OCI-LY1 (cell line): Measurements from ENCODE around the gene CSMD2.

Source experiments
- H2AFZ ChIP-seq: fragments of 200-600 bp; sonication (generic), shearing (Covaris generic); 2 replicates; pipeline ENCODE4 v1.6.0; 2014; ENCODE audit warnings: antibody characterized with exemption, mild to moderate bottlenecking, low read length
- H3F3A ChIP-seq: fragments of 200-600 bp; sonication (generic), shearing (Covaris generic); 2 replicates; pipeline ENCODE4 v1.6.0; 2014; ENCODE audit warnings: mild to moderate bottlenecking, antibody characterized with exemption, low read length, moderate library complexity; ENCODE audit not compliant: insufficient read depth
- H3K27ac ChIP-seq: fragments of 200-600 bp; sonication (generic); 2 replicates; pipeline ENCODE4 v1.5.1; 2014; ENCODE audit warnings: low read length, mixed run types, mild to moderate bottlenecking, low read depth; ENCODE audit not compliant: poor library complexity, severe bottlenecking
- H3K27me3 ChIP-seq: fragments of 200-600 bp; sonication (generic); 2 replicates; pipeline ENCODE4 v1.6.0; 2014; ENCODE audit warnings: antibody characterized with exemption, mild to moderate bottlenecking, low read length, moderate library complexity; ENCODE audit not compliant: insufficient read depth
- H3K36me3 ChIP-seq: fragments of 200-600 bp; sonication (generic); 2 replicates; pipeline ENCODE4 v1.6.1; 2014; ENCODE audit warnings: mild to moderate bottlenecking, antibody characterized with exemption, low read length, moderate library complexity, mixed read lengths; ENCODE audit not compliant: insufficient read depth
- H3K4me1 ChIP-seq: fragments of 200-600 bp; sonication (generic); 2 replicates; pipeline ENCODE4 v1.5.1; 2014; ENCODE audit warnings: mild to moderate bottlenecking, low read length, moderate library complexity; ENCODE audit not compliant: insufficient read depth, severe bottlenecking
- H3K4me2 ChIP-seq: fragments of 200-600 bp; sonication (generic), shearing (Covaris generic); 2 replicates; pipeline ENCODE4 v1.6.1; 2014; ENCODE audit warnings: low read length
- H3K4me3 ChIP-seq: fragments of 200-600 bp; sonication (generic); 2 replicates; pipeline ENCODE4 v1.5.1; 2014; ENCODE audit warnings: low read length, low read depth, mild to moderate bottlenecking, mixed read lengths; ENCODE audit not compliant: poor library complexity, severe bottlenecking
- H3K79me2 ChIP-seq: fragments of 200-600 bp; shearing (Covaris generic); 2 replicates; pipeline ENCODE4 v1.6.1; 2016; ENCODE audit warnings: mixed run types, low read length, mixed read lengths; ENCODE audit not compliant: insufficient read depth
- H3K9ac ChIP-seq: fragments of 200-600 bp; sonication (generic), shearing (Covaris generic); 2 replicates; pipeline ENCODE4 v1.6.1; 2014; ENCODE audit warnings: mild to moderate bottlenecking, low read length, mixed read lengths
- H3K9me2 ChIP-seq: fragments of 200-600 bp; sonication (generic), shearing (Covaris generic); 2 replicates; pipeline ENCODE4 v1.6.1; 2014; ENCODE audit warnings: low read depth, mild to moderate bottlenecking, low read length, mixed read lengths
- H3K9me3 ChIP-seq: fragments of 200-600 bp; shearing (Covaris generic); 2 replicates; pipeline ENCODE4 v1.6.1; 2014; ENCODE audit warnings: low read length, mixed read lengths
- H4K20me1 ChIP-seq: fragments of 200-600 bp; sonication (generic), shearing (Covaris generic); 2 replicates; pipeline ENCODE4 v1.6.0; 2016; ENCODE audit warnings: mild to moderate bottlenecking, low read length; ENCODE audit not compliant: insufficient read depth
- EZH2 ChIP-seq: fragments of 200-600 bp; sonication (generic), shearing (Covaris generic); IDR thresholded peaks from 2 replicates; pipeline ENCODE4 v1.8.0; 2017; ENCODE audit warnings: borderline replicate concordance, mixed run types, mild to moderate bottlenecking, antibody characterized with exemption, low read length, moderate library complexity, mixed read lengths
- TF ChIP-seq, protein P1 (sequence below): fragments of 200-600 bp; sonication (generic), shearing (Covaris generic); IDR thresholded peaks from 2 replicates; pipeline ENCODE4 v1.5.1; 2017; ENCODE audit warnings: mild to moderate bottlenecking, antibody characterized with exemption, low read length, moderate library complexity, mixed read lengths

Gene CSMD2

DNA sequence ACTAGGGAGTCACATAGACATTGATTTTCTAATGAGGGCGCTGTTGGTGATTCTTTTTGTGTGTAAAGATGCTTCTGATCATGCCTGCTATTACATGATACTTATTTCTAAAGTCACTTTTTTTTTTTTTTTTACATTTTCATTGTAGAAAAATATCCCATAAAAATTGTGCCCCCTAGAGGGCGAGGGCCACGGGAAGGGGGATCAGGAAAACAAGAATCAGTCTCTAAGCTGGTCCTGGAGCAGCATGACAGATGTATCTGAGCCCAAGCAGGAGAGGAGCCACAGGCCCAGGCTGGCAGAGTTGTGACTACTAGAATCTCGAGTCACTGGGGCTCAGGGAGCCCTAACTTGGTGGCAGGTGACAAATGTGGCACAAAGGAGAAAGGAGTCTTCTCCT is 664.5 kb downstream of the CSMD2 start:
- no peak for TF ChIP-seq EZH2
- TF ChIP-seq, protein P1, sequence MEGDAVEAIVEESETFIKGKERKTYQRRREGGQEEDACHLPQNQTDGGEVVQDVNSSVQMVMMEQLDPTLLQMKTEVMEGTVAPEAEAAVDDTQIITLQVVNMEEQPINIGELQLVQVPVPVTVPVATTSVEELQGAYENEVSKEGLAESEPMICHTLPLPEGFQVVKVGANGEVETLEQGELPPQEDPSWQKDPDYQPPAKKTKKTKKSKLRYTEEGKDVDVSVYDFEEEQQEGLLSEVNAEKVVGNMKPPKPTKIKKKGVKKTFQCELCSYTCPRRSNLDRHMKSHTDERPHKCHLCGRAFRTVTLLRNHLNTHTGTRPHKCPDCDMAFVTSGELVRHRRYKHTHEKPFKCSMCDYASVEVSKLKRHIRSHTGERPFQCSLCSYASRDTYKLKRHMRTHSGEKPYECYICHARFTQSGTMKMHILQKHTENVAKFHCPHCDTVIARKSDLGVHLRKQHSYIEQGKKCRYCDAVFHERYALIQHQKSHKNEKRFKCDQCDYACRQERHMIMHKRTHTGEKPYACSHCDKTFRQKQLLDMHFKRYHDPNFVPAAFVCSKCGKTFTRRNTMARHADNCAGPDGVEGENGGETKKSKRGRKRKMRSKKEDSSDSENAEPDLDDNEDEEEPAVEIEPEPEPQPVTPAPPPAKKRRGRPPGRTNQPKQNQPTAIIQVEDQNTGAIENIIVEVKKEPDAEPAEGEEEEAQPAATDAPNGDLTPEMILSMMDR = no peak
- no peaks in the 10 kb centered on the region for H3K9me2 ChIP-seq
- H3K4me1 ChIP-seq = no peaks in the 10 kb centered on the region
- no peaks in the 10 kb centered on the region for H3K79me2 ChIP-seq
- no peak overlapping the region for H3K9ac ChIP-seq
- H3K27me3 ChIP-seq = no peaks in the 10 kb centered on the region
- no peak overlapping the region for H3K4me3 ChIP-seq
- no peaks in the 10 kb centered on the region for H3F3A ChIP-seq
- H3K9me3 ChIP-seq = 0 out of 2 replicates have a peak, but pooled peaks cover 6% of the 10 kb centered on the region
- H4K20me1 ChIP-seq = no peaks in the 10 kb centered on the region
- H3K4me2 ChIP-seq = no peak overlapping the region
- H3K36me3 ChIP-seq = no peaks in the 10 kb centered on the region
- no peak overlapping the region for H2AFZ ChIP-seq
- H3K27ac ChIP-seq = no peak overlapping the region

DNA sequence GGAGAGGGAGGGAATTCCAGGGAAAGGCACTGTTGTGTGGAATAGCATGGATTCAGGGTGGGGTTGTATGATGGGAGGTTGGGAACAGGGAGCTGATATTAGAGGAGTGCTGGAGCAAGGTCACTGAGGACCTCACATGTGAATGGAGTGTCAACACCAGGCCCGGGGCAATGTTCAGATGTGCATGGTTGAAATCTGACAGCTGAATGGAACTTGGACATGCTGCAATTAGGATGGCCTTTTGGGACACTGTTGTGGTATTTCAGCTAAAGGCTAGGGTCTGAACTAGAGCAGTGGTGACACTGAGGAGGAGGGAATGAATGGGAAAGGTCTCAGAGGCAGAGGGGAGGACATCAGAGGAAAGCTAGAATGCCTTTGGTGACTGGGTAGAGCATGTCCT is 667.6 kb downstream of the CSMD2 start:
- Histone ChIP-seq H3K4me2 (no peak overlapping the region), H3K9me3 (peaks cover 28% of the 10 kb centered on the region), H4K20me1 (no peaks in the 10 kb centered on the region), H3K9me2 (no peaks in the 10 kb centered on the region), H3K79me2 (no peaks in the 10 kb centered on the region), H3K36me3 (no peaks in the 10 kb centered on the region), H3K27ac (no peak overlapping the region), H3K4me3 (no peak overlapping the region), H3K27me3 (no peaks in the 10 kb centered on the region), H3K9ac (no peak overlapping the region), H2AFZ (no peak overlapping the region), H3K4me1 (no peaks in the 10 kb centered on the region), H3F3A (no peaks in the 10 kb centered on the region)
- no peak for TF ChIP-seq EZH2
- TF ChIP-seq, protein P1 = no peak

DNA sequence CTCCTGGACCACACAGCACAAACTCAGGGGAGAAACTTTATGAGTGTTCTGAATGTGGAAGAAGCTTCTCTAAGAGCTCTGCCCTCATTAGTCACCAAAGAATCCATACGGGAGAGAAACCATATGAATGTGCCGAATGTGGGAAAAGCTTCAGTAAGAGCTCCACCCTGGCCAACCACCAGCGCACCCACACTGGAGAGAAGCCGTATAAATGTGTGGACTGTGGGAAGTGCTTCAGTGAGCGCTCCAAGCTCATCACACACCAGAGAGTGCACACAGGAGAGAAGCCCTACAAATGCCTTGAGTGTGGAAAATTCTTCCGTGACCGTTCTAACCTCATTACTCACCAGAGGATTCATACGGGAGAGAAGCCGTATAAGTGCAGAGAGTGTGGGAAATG is 670.1 kb downstream of the CSMD2 start:
- Histone ChIP-seq H3K4me2 (no peak overlapping the region), H3K79me2 (no peaks in the 10 kb centered on the region), H3F3A (no peaks in the 10 kb centered on the region), H4K20me1 (no peaks in the 10 kb centered on the region), H3K4me3 (no peak overlapping the region), H3K27ac (no peak overlapping the region), H3K9me3 (peaks cover 28% of the 10 kb centered on the region), H3K9ac (no peak overlapping the region), H3K9me2 (no peaks in the 10 kb centered on the region), H3K4me1 (no peaks in the 10 kb centered on the region), H3K27me3 (no peaks in the 10 kb centered on the region), H2AFZ (no peak overlapping the region), H3K36me3 (no peaks in the 10 kb centered on the region)
- no peak for TF ChIP-seq EZH2
- TF ChIP-seq, protein P1 = no peak
